HEK293T (cell line): ENCODE measurements around the gene XDH.

Source experiments
- ELF4 ChIP-seq: fragments of 450-650 bp; IDR thresholded peaks from 2 replicates; pipeline ENCODE4 v1.6.1; 2017; ENCODE audit warnings: antibody characterized with exemption
- FOXM1 ChIP-seq: fragments of 450-650 bp; IDR thresholded peaks from 2 replicates; pipeline ENCODE4 v1.6.1; 2017; ENCODE audit warnings: mild to moderate bottlenecking, borderline replicate concordance
- HDGF ChIP-seq: fragments of 450-650 bp; IDR thresholded peaks from 2 replicates; pipeline ENCODE4 v1.6.1; 2017; ENCODE audit warnings: antibody characterized with exemption, borderline replicate concordance
- L3MBTL2 ChIP-seq: fragments of 450-650 bp; conservative IDR thresholded peaks from 2 replicates; pipeline ENCODE4 v1.6.1; 2016; ENCODE audit warnings: mild to moderate bottlenecking
- PKNOX1 ChIP-seq: fragments of 450-650 bp; IDR thresholded peaks from 2 replicates; pipeline ENCODE4 v1.6.1; 2016
- SP1 ChIP-seq: fragments of 450-650 bp; IDR thresholded peaks from 2 replicates; pipeline ENCODE4 v1.6.1; 2017
- SUZ12 ChIP-seq: fragments of 450-650 bp; IDR thresholded peaks from 2 replicates; pipeline ENCODE4 v1.6.1; 2016; ENCODE audit warnings: mild to moderate bottlenecking
- TARDBP ChIP-seq: fragments of 450-650 bp; IDR thresholded peaks from 2 replicates; pipeline ENCODE4 v1.6.1; 2016

- TF ChIP-seq TARDBP (no peak), SUZ12 (no peak), L3MBTL2 (no peak), HDGF (no peak), ELF4 (no peak), SP1 (no peak), PKNOX1 (no peak), FOXM1 (no peak)
Measured at GRCh38 chr2:31397094-31397493, 17.4 kb downstream of the XDH start.
